Astrocyte of the cerebellum (primary cell): ENCODE results near the gene CD58.

Experiments used
- DNase-seq: peaks from one replicate; pipeline ENCODE4 v3.0.0-alpha.2; 2011; ENCODE audit warnings: low read depth
- H3K4me3 ChIP-seq: 2 replicates; pipeline ENCODE4 v1.5.1; 2011; ENCODE audit warnings: mild to moderate bottlenecking, low read depth, low read length, moderate library complexity
- CTCF ChIP-seq: IDR thresholded peaks from 2 replicates; pipeline ENCODE4 v1.5.1; 2012; ENCODE audit warnings: low read length, low read depth, moderate library complexity, mild to moderate bottlenecking; ENCODE audit errors: missing control alignments
- in situ Hi-C: cut with HindIII; loops from 2 replicates; pipeline ENCODE4 v1.10.0; 2017; ENCODE audit warnings: low sequenced_read_pairs

Gene CD58

GRCh38 chr1:116466810-116467557 lies 103.8 kb downstream of the CD58 start:
- in situ Hi-C loops, result no loop called here
- no peak for DNase-seq
- no peak overlapping the region for H3K4me3 ChIP-seq
- no peak for TF ChIP-seq CTCF

- in situ Hi-C loops, result no loop called here
- no peak for DNase-seq
Measured at GRCh38 chr1:116465845-116466685, 104.8 kb downstream of the CD58 start.

GRCh38 chr1:116465477-116465844 lies 105.4 kb downstream of the CD58 start:
- no peak overlapping the region for H3K4me3 ChIP-seq
- no peak for DNase-seq
- in situ Hi-C loops, result no loop called here
- no peak for TF ChIP-seq CTCF

More at GRCh38 chr1:116465845-116466685, 104.8 kb downstream of the CD58 start:
- TF ChIP-seq CTCF, result no peak
- H3K4me3 ChIP-seq, result no peak overlapping the region
